UCSD-AML1 (cell line): ENCODE measurements around the gene EEPD1.

Source experiments
- DNase-seq: peaks from one replicate; lab custom pipeline; 2025; ENCODE audit not compliant: unreplicated experiment; lab: John Stamatoyannopoulos, UW

The EEPD1 gene

GRCh38 chr7:36278620-36279172, 125.6 kb downstream of the EEPD1 start:
- DNase-seq = no peak

- no peak for DNase-seq
These were observed 126.3 kb downstream of the EEPD1 start for GRCh38 chr7:36279200-36279925.

DNA sequence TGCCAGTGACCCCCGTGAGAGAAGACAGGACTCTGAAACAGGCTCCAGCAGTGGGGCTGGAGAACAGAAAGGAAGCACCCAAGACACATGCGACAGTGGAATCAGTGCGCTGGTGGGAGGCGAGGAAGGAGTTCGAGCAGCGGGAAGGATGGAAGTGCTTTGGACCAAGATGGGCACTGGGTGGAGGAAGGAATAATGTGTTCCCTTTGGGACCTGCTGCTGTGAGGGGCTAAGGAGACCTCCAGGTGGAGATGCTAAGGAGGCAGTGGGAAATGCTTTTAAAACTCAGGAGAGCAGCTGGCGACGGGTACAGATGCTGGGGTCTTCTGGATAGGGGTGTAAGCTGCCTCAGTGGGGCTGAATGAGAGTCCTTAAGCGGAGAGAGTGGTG, 126.9 kb downstream of the EEPD1 start:
- no peak for DNase-seq

DNA sequence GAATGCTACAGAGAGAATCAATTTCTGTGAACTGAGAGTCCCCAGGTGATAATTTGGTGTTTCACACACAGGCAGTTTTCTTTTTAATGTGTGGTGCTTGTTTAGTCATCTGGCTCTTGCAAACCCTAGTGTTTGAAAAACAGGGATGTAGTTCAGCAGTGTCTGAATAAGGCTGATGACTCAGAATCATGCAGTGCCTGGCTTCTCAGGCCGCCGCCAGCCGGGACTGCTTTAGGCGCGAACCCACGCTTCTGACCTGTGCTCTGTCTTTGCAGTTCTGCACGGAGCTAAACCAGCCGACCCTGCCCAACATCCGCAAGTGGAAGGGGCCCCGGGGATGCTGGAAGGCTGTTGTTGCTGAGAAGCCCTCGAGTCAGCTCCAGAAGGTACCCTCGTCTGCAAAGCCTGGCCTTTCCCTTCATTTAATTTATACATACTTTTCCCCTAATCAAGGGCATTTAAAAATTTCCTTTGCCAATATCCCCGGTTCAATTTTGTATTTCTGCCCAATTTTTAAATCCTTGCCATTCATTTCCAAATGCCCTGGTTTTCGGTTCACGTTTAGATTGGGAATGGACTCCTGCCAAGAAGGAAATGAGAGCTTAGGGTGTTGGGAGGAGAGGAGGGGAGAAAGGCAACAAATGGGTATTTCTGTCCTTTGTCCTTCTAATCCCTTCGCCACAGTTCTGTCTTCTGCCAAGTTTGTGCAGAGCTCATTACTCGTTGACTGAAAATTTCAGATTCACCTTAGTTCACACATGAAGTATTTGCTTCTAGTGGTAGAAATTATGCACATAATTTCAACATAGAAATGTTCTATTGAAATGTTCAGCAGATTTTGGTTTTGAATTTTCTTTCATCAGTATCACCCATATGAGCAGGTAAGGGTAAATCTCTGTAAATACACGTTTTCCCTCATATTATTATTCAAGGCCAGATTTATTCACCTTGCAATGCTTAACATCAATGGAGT, 128.1 kb downstream of the EEPD1 start:
- DNase-seq = no peak

GRCh38 chr7:36281945-36282717, 129.1 kb downstream of the EEPD1 start:
- no peak for DNase-seq

- DNase-seq = no peak
These were observed 130.1 kb downstream of the EEPD1 start for GRCh38 chr7:36283181-36283580.

GRCh38 chr7:36283711-36284130, 130.7 kb downstream of the EEPD1 start:
- DNase-seq = peak; percentile 55

- no peak for DNase-seq
These were observed 131.5 kb downstream of the EEPD1 start for GRCh38 chr7:36284456-36285090.

DNA sequence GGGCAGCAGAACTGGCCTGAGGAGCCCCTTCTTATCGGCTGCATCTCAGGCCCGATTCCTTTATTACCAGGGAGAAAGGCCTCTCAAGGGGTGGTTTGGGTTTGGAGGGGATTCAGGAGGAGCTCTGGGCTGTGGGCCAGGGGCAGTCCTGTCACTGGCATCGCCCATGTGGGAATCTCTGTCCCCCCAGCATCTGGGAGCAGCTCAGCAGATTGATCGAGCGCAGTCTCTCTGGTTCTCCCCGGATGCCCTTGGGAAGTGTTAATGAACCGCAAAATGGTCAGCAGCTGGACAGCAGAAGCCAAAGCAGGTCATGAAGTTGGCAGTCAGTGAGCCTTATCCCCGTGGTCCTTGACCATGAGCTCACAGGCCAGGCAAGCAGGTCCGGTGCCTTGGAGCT, 132.2 kb downstream of the EEPD1 start:
- DNase-seq = no peak

DNA sequence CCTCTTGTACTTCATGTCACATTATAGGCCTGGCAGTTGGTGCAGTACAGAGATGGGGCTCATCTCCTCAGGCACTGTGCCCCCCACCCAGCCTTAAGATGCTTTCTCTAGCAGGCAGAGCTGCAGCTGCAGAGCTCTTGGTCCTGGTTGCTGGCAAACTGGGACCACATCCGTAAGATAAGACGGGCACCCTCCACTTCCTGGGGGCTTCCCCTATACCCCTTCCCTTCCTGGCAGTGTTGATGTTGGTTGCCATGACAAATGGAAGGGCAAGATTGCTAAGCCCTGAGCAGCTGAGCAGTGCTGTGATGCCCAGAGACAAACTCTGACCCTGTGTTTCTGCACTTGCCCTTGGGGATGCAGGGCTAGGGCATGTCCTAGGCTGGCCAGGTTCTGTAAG, 133.2 kb downstream of the EEPD1 start:
- DNase-seq = no peak

DNA sequence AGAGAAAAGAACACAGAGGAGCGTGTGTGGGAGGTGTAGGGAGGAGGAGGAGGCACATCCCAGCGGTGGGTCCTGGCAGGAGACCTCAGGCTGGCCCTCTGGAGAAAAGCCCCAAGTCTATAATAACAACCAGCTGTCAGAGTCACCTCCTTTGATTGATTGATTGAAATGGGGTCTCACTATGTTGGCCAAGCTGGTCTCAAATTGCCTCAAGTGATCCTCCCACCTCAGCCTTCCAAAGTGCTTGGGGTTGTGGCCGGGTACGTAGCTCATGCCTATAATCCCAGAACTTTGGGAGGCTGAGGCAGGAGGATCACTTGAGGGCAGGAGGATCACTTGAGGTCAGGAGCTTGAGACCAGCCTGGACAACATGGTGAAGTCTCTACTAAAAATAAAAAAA, 133.6 kb downstream of the EEPD1 start:
- no peak for DNase-seq

DNA sequence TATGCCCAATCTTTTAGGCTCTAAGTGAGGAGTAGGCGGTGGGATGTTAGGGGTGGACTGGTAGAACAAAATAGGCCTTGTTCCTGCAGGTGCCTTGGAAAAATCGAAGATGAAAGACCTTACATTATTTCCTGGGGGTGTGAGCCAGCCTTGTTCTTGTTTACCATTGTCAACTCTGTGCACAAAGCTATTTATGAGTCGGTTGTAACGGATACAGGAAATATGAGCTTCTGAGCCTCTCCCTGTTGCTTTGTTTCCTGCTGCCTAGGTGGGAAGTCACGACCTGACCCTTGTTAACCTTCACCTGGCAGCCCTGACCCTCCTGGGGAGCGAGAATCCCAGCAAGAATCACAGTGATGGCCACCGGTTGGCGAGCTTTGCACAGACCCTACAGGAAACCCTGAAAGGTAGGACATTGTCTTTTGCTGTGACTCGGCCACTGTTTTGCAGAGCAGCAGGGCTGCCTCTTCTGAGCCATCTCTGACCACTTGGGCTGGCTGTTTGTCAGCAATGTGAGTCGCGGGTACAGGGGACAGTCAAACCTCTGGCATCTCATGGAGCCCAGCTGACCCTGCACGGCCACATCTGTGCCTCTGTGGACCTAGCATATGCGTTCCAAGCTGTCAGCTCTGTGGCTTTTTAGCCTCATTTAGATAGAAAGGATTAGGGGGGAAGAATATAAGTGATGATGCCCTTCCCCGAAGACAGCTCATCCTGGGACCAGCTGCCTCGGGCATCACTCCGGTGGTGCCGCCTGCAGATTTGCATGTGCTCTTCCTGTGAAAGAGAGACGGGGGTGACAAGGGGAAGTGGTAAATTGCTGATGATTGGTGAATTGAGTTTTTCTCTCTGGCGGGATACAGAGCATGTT, 134.6 kb downstream of the EEPD1 start:
- no peak for DNase-seq

DNA sequence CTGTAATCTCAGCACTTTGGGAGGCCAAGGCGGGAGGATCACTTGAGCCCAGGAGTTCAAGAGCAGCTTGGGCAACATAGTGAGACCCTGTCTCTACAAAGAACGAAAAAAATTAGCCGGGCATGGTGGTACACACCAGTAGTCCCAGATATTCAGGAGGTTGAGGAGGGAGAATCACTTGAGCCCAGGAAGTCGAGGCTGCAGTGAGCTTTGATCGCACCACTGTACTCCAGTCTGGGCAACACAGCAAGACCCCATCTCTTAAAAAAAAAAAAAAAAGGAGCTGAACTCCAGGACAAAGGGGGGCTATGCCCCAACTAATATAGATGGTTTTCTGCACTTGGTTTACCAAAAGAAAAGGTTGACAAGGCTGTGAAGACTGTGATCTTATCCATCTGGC, 135.4 kb downstream of the EEPD1 start:
- no peak for DNase-seq

DNA sequence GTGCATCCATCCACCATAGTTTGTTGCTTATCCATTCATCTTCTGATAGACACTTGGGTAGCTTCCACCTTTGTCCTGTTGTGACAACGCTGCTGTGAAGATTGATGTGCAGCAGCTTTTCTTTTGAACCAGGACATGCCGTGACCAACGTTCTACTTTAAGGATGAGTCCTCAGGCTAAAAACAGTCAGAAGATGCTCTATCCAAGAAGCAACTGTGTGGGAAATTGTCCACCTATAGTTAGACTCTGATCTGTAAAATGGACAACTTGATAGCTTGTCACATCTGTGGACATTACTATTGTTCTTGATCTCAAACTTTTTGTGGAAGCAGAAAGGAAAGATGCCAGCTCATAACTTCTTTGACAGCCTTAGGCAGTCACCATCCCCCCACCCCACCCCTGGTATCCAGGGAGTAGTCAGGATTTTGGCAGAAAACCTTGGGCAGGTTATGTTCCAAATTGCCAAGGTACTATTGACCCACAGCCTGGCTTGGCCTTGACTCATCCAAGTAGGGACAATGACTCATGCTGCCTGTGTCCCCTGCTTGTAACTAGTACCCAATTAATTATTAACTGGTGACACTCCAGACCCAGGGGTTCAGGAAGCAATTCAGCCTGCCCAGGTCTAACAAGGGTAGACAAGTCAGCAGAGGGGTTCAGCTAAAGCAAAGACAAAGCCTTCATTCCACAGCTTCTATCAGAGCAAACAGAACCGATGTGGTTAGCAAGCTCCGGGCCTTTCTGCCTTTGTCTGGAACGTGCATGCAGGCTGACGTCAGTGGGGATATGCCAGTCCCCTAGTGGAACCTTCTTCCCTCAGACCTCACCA, 137.0 kb downstream of the EEPD1 start:
- DNase-seq = no peak

- DNase-seq = peak; percentile 61
These were observed 138.6 kb downstream of the EEPD1 start for GRCh38 chr7:36291387-36292316.

DNA sequence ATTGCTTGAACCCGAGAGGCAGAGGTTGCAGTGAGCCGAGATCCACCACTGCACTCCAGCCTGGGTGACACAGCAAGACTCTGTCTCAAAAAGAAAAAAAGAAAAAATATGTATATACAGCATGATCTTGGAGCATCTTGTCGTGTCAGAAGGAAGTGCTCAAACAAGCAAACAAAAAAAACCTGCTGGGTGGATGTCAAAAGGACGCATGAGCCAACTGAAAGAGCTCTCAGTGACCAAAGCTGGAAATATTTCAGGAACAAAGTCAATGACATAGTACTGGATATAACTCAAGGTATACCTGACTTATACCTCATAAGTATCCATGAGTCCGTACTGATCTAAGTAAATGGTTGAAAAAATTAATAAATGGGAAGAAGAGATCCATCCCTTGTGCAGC, 142.0 kb downstream of the EEPD1 start:
- DNase-seq = no peak

DNA sequence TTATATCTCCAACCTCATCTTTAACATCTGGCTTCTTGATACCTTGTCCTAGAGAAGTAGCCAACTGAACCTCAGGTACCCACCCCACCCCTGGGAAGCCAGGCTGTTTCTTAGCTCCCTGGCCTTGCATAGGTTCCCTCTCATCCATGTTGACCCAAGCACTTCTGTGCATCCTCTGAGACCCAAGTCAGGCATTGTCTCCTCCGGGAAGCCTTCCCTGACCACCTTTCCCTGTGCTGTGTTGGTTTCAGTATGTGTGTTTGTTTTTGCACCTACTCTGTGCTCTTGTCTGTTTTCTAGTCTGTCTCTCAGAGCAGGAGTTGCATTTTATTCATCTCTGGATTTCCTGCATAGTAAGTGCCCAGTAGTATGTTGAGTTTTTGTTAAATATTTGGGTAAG, 143.2 kb downstream of the EEPD1 start:
- no peak for DNase-seq
